DMS114 treated with DMSO at 0.1 percent for 48 hours (cell line): ENCODE data around the gene ZNF749.
A peak's percentile ranks its signal among the peaks of the same experiment; 100 is the strongest.
"Not testable (repeated sequence)": the region's sequence is repeated elsewhere in the genome, so short reads cannot be mapped to it uniquely, and the experiment has no call there.

Experiments
- DNase-seq: peaks from one replicate; lab custom pipeline; 2025; ENCODE audit not compliant: unreplicated experiment; lab: John Stamatoyannopoulos, UW

Gene ZNF749

GRCh38 chr19:57465680-57466381 lies 30.7 kb downstream of the ZNF749 start:
- DNase-seq = peak; percentile 24

GRCh38 chr19:57466489-57466888 lies 31.4 kb downstream of the ZNF749 start:
- no peak for DNase-seq

GRCh38 chr19:57473646-57474045 lies 38.5 kb downstream of the ZNF749 start:
- DNase-seq = no peak

GRCh38 chr19:57477191-57478008 lies 42.3 kb downstream of the ZNF749 start, which contains the start of gene ZNF772:
ZNF772 (minus strand) TSS chr19:57477566; CDS start chr19:57477309, 257 bp downstream.
- peak; percentile 94 for DNase-seq

- DNase-seq = peak; percentile 80
These were observed 52.6 kb downstream of the ZNF749 start, which contains the start of gene ZNF419 for GRCh38 chr19:57487477-57488298. ZNF419 (plus strand) TSS chr19:57487750; CDS start chr19:57487951, 201 bp downstream.

GRCh38 chr19:57488299-57488644 lies 53.1 kb downstream of the ZNF749 start:
- not testable (repeated sequence) for DNase-seq
